Loucy (cell line): ENCODE measurements around the gene LGALS9C.
"Not testable (repeated sequence)": the region's sequence is repeated elsewhere in the genome, so short reads cannot be mapped to it uniquely, and the experiment has no call there.

Source experiments
- H2AFZ ChIP-seq: fragments of 200-600 bp; sonication (generic); 2 replicates; pipeline ENCODE4 v1.6.0; 2016; ENCODE audit warnings: antibody characterized with exemption, mild to moderate bottlenecking, low read length, moderate library complexity
- H3F3A ChIP-seq: fragments of 200-600 bp; 2 replicates; pipeline ENCODE4 v1.6.0; 2016; ENCODE audit warnings: antibody characterized with exemption, low read depth, mild to moderate bottlenecking
- H3K27me3 ChIP-seq: fragments of 200-600 bp; sonication (generic); 2 replicates; pipeline ENCODE4 v1.6.1; 2014; ENCODE audit warnings: low read length, mild to moderate bottlenecking; ENCODE audit not compliant: insufficient read depth, poor library complexity, severe bottlenecking
- H3K36me3 ChIP-seq: fragments of 200-600 bp; sonication (generic); 2 replicates; pipeline ENCODE4 v1.6.1; 2016; ENCODE audit warnings: low read length; ENCODE audit not compliant: insufficient read depth
- H3K4me1 ChIP-seq: fragments of 200-600 bp; sonication (generic); 2 replicates; pipeline ENCODE4 v1.5.1; 2014; ENCODE audit warnings: low read length, mild to moderate bottlenecking; ENCODE audit not compliant: insufficient read depth, poor library complexity, severe bottlenecking
- H3K4me2 ChIP-seq: fragments of 200-600 bp; sonication (generic); 2 replicates; pipeline ENCODE4 v1.6.0; 2014; ENCODE audit warnings: antibody characterized with exemption, low read length, low read depth, mild to moderate bottlenecking; ENCODE audit not compliant: poor library complexity, severe bottlenecking
- H3K4me3 ChIP-seq: fragments of 200-600 bp; sonication (generic); 2 replicates; pipeline ENCODE4 v1.5.1; 2014; ENCODE audit warnings: low read length, mild to moderate bottlenecking, mixed read lengths; ENCODE audit not compliant: poor library complexity, severe bottlenecking
- H3K79me2 ChIP-seq: fragments of 200-600 bp; sonication (generic); 2 replicates; pipeline ENCODE4 v1.6.1; 2014; ENCODE audit warnings: low read length; ENCODE audit not compliant: insufficient read depth
- H3K9ac ChIP-seq: fragments of 200-600 bp; sonication (generic); 2 replicates; pipeline ENCODE4 v1.6.0; 2014; ENCODE audit warnings: mild to moderate bottlenecking, low read depth, low read length, moderate library complexity; ENCODE audit not compliant: poor library complexity, severe bottlenecking
- H3K9me2 ChIP-seq: fragments of 200-600 bp; sonication (generic); replicated peaks from 2 replicates; pipeline ENCODE4 v1.6.1; 2016; ENCODE audit warnings: low read depth, low read length, mixed read lengths
- H3K9me3 ChIP-seq: fragments of 200-600 bp; sonication (generic); 2 replicates; pipeline ENCODE4 v1.6.1; 2014; ENCODE audit warnings: mild to moderate bottlenecking, antibody characterized with exemption, low read length, low read depth; ENCODE audit not compliant: insufficient read depth
- H4K20me1 ChIP-seq: fragments of 200-600 bp; sonication (generic); 2 replicates; pipeline ENCODE4 v1.6.0; 2014; ENCODE audit warnings: antibody characterized with exemption, low read length, mild to moderate bottlenecking; ENCODE audit not compliant: insufficient read depth, poor library complexity, severe bottlenecking

The LGALS9C gene

GRCh38 chr17:18478977-18479595, 2.5 kb downstream of the LGALS9C start:
- not testable (repeated sequence) for H3K36me3 ChIP-seq, H3K4me2 ChIP-seq, H3K9me2 ChIP-seq, H4K20me1 ChIP-seq, H3K4me3 ChIP-seq, H3K4me1 ChIP-seq, H2AFZ ChIP-seq, H3K9me3 ChIP-seq, H3K9ac ChIP-seq, H3F3A ChIP-seq, H3K79me2 ChIP-seq, H3K27me3 ChIP-seq

GRCh38 chr17:18481775-18482174, 5.2 kb downstream of the LGALS9C start:
- not testable (repeated sequence) for H3K4me3 ChIP-seq, H3K27me3 ChIP-seq, H3K4me1 ChIP-seq, H4K20me1 ChIP-seq, H3K79me2 ChIP-seq, H3K9me2 ChIP-seq, H3F3A ChIP-seq, H3K36me3 ChIP-seq, H3K9me3 ChIP-seq, H2AFZ ChIP-seq, H3K9ac ChIP-seq, H3K4me2 ChIP-seq

- H3K4me3 ChIP-seq, H2AFZ ChIP-seq, H3K9me2 ChIP-seq, H3K9me3 ChIP-seq, H3K9ac ChIP-seq, H3K79me2 ChIP-seq, H3K36me3 ChIP-seq, H3K4me1 ChIP-seq, H3F3A ChIP-seq, H3K27me3 ChIP-seq, H3K4me2 ChIP-seq, H4K20me1 ChIP-seq: not testable (repeated sequence)
These were observed 9.4 kb downstream of the LGALS9C start for GRCh38 chr17:18485936-18486464.

GRCh38 chr17:18487633-18488032, 11.0 kb downstream of the LGALS9C start:
- not testable (repeated sequence) for H3F3A ChIP-seq, H3K4me1 ChIP-seq, H3K9me2 ChIP-seq, H2AFZ ChIP-seq, H3K9ac ChIP-seq, H3K79me2 ChIP-seq, H4K20me1 ChIP-seq, H3K4me2 ChIP-seq, H3K36me3 ChIP-seq, H3K4me3 ChIP-seq, H3K9me3 ChIP-seq, H3K27me3 ChIP-seq

- H3K36me3 ChIP-seq, H3F3A ChIP-seq, H3K4me3 ChIP-seq, H3K4me2 ChIP-seq, H2AFZ ChIP-seq, H4K20me1 ChIP-seq, H3K9me3 ChIP-seq, H3K9me2 ChIP-seq, H3K79me2 ChIP-seq, H3K4me1 ChIP-seq, H3K9ac ChIP-seq, H3K27me3 ChIP-seq: not testable (repeated sequence)
These were observed 12.0 kb downstream of the LGALS9C start for GRCh38 chr17:18488622-18489021.

GRCh38 chr17:18490016-18490415, 13.4 kb downstream of the LGALS9C start:
- not testable (repeated sequence) for H4K20me1 ChIP-seq, H3K9ac ChIP-seq, H3K79me2 ChIP-seq, H3F3A ChIP-seq, H3K9me3 ChIP-seq, H3K36me3 ChIP-seq, H3K4me3 ChIP-seq, H2AFZ ChIP-seq, H3K9me2 ChIP-seq, H3K4me2 ChIP-seq, H3K27me3 ChIP-seq, H3K4me1 ChIP-seq

GRCh38 chr17:18492712-18493480, 16.3 kb downstream of the LGALS9C start:
- not testable (repeated sequence) for H3F3A ChIP-seq, H3K79me2 ChIP-seq, H3K4me2 ChIP-seq, H3K4me1 ChIP-seq, H2AFZ ChIP-seq, H3K9me2 ChIP-seq, H3K27me3 ChIP-seq, H3K9me3 ChIP-seq, H3K9ac ChIP-seq, H3K4me3 ChIP-seq, H3K36me3 ChIP-seq, H4K20me1 ChIP-seq
